Right atrium auricular region (tissue), 2 donors: ENCODE data around the gene NPFF. TPM values are rescaled to one million over a fixed set of nuclear protein-coding genes. Genes with fewer than 3 reads are reported as not detected.

Experiments used
- DNase-seq: peaks from one replicate; pipeline ENCODE4 v3.0.0-alpha.2; 2019; ENCODE audit warnings: low spot score
- H3K27ac ChIP-seq, 2 donors: fragments of 200-600 bp; sonication (generic); 1 replicate in 1 of 2; 2 replicates in 1 of 2; pipeline ENCODE4 v1.5.1; 2016 to 2019
- H3K27me3 ChIP-seq, 2 donors: fragments of 200-600 bp; sonication (generic); one replicate each; pipeline versions ENCODE4 v1.5.1 to v1.6.0; 2017 to 2019
- H3K36me3 ChIP-seq: fragments of 200-600 bp; sonication (generic); one replicate; pipeline ENCODE4 v1.5.1; 2016
- H3K4me1 ChIP-seq, 2 donors: fragments of 200-600 bp; sonication (generic); one replicate each; pipeline versions ENCODE4 v1.5.1 to v1.6.0; 2017 to 2019
- H3K4me3 ChIP-seq, 2 donors: fragments of 200-600 bp; sonication (generic); 1 replicate in 1 of 2; 2 replicates in 1 of 2; pipeline ENCODE4 v1.5.1; 2017 to 2019; ENCODE audit warnings: mild to moderate bottlenecking in 1 of 2, moderate library complexity in 1 of 2
- H3K9me3 ChIP-seq, 2 donors: fragments of 200-600 bp; sonication (generic); one replicate each; pipeline ENCODE4 v1.5.1; 2019
- total RNA-seq, 2 donors: library from RNA; depleted of rRNA; stranded (reverse); fragments of >200 nt; gene quantifications; one replicate each; pipeline ENCODE4 v1.1.0, GENCODE V29; 2016
- TF ChIP-seq, protein P1 (sequence below), 2 donors: fragments of 200-600 bp; sonication (generic); IDR thresholded peaks; one replicate each; pipeline ENCODE4 v1.5.1; 2019; ENCODE audit warnings: antibody characterized with exemption in 2 of 2

The NPFF gene
- total RNA-seq, 2 donors from 2014 or later, result not detected

DNA sequence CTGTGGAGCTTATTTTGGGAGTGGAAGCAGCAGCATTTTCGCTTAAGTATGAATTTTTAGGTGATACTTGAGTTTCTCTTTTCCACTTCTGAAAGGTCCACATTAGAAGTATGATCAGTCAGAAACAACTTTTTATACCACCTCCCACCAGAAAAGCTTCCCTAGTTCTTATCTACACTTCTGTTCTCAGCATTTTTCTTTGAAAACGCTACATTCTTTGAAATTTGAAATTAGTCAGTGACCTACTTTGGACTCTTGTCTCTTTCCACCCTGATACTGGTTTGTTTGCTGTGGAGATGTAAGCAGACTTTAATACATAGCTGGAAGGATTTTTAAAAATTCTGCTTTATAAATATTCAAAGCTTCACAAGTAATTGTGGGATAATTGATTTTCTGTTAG is 33.2 kb downstream of the NPFF start:
- H3K4me1 ChIP-seq, result peaks cover 0 to 78% of the 10 kb centered on the region in 2 donors
- no peak for DNase-seq
- peaks cover 97% of the 10 kb centered on the region for H3K36me3 ChIP-seq
- H3K4me3 ChIP-seq, result no peak overlapping the region
- TF ChIP-seq, protein P1, sequence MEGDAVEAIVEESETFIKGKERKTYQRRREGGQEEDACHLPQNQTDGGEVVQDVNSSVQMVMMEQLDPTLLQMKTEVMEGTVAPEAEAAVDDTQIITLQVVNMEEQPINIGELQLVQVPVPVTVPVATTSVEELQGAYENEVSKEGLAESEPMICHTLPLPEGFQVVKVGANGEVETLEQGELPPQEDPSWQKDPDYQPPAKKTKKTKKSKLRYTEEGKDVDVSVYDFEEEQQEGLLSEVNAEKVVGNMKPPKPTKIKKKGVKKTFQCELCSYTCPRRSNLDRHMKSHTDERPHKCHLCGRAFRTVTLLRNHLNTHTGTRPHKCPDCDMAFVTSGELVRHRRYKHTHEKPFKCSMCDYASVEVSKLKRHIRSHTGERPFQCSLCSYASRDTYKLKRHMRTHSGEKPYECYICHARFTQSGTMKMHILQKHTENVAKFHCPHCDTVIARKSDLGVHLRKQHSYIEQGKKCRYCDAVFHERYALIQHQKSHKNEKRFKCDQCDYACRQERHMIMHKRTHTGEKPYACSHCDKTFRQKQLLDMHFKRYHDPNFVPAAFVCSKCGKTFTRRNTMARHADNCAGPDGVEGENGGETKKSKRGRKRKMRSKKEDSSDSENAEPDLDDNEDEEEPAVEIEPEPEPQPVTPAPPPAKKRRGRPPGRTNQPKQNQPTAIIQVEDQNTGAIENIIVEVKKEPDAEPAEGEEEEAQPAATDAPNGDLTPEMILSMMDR (IDR thresholded peaks at IDR 0.05), result no peak
- H3K27me3 ChIP-seq, result no peaks in the 10 kb centered on the region
- H3K9me3 ChIP-seq, result no peaks in the 10 kb centered on the region
- H3K27ac ChIP-seq, result no peak overlapping the region

GRCh38 chr12:53472056-53472582 is 35.2 kb downstream of the NPFF start:
- Histone ChIP-seq H3K36me3 (peaks cover 97% of the 10 kb centered on the region), H3K27ac (no peak overlapping the region), H3K4me3 (no peak overlapping the region), H3K4me1 (peaks cover 0 to 68% of the 10 kb centered on the region in 2 donors), H3K27me3 (no peaks in the 10 kb centered on the region), H3K9me3 (no peaks in the 10 kb centered on the region)
- DNase-seq, result no peak
- TF ChIP-seq, protein P1 (IDR thresholded peaks at IDR 0.05), result no peak

GRCh38 chr12:53468282-53468681 is 39.0 kb downstream of the NPFF start:
- H3K4me1 ChIP-seq, result peaks cover 0 to 64% of the 10 kb centered on the region in 2 donors
- no peak overlapping the region for H3K27ac ChIP-seq
- DNase-seq, result no peak
- H3K27me3 ChIP-seq, result no peaks in the 10 kb centered on the region
- H3K9me3 ChIP-seq, result no peaks in the 10 kb centered on the region
- peaks cover 98% of the 10 kb centered on the region for H3K36me3 ChIP-seq
- TF ChIP-seq, protein P1 (IDR thresholded peaks at IDR 0.05), result no peak
- no peak overlapping the region for H3K4me3 ChIP-seq

GRCh38 chr12:53467880-53468279 is 39.4 kb downstream of the NPFF start:
- H3K27ac ChIP-seq, result no peak overlapping the region
- H3K36me3 ChIP-seq, result peaks cover 100% of the 10 kb centered on the region
- TF ChIP-seq, protein P1 (IDR thresholded peaks at IDR 0.05), result no peak

DNA sequence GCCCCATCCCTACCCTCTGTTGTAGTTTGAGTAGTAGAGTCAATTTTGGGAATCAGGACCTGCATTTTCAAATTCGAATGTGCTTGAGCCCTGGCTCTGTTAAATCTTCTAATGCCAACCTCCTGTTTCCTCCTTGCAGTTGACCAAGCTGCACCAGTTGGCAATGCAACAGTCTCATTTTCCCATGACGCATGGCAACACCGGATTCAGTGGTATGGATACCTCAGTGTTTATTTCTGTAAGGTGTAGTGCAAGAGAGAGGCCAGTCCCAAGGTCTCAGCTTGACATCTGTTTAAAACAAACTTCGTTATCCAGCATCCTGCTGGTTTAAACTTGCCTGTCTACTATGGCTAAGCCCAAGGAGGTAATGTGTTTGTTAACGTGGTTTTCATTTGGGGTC is 40.2 kb downstream of the NPFF start:
- no peak for DNase-seq
- no peaks in the 10 kb centered on the region for H3K27me3 ChIP-seq
- peaks cover 100% of the 10 kb centered on the region for H3K36me3 ChIP-seq
- H3K9me3 ChIP-seq, result no peaks in the 10 kb centered on the region
- H3K4me1 ChIP-seq, result peaks cover 0 to 64% of the 10 kb centered on the region in 2 donors
- H3K4me3 ChIP-seq, result no peak overlapping the region
- H3K27ac ChIP-seq, result no peak overlapping the region
- TF ChIP-seq, protein P1 (IDR thresholded peaks at IDR 0.05), result no peak

More at GRCh38 chr12:53467880-53468279, 39.4 kb downstream of the NPFF start:
- Histone ChIP-seq H3K4me1 (peaks cover 0 to 64% of the 10 kb centered on the region in 2 donors), H3K4me3 (no peak overlapping the region), H3K27me3 (no peaks in the 10 kb centered on the region), H3K9me3 (no peaks in the 10 kb centered on the region)
- no peak for DNase-seq

- DNase-seq, result no peak
- TF ChIP-seq, protein P1 (IDR thresholded peaks at IDR 0.05), result no peak
- Histone ChIP-seq H3K36me3 (peaks cover 100% of the 10 kb centered on the region), H3K9me3 (no peaks in the 10 kb centered on the region), H3K4me1 (peaks cover 0 to 64% of the 10 kb centered on the region in 2 donors), H3K27ac (no peak overlapping the region), H3K27me3 (no peaks in the 10 kb centered on the region), H3K4me3 (no peak overlapping the region)
Measured at GRCh38 chr12:53466640-53467039, 40.6 kb downstream of the NPFF start.
